Duodenal mucosa (tissue), 2 donors: ENCODE data around the gene OSBPL10.

Experiments
- H3K27ac ChIP-seq: one replicate; pipeline ENCODE4 v1.7.0; 2013; ENCODE audit warnings: low read depth, low read length
- H3K27me3 ChIP-seq, 2 donors: one replicate each; pipeline ENCODE4 v1.7.0; 2013; ENCODE audit warnings: low read length in 2 of 2, control low read depth in 1 of 2; ENCODE audit not compliant: insufficient read depth in 2 of 2, control insufficient read depth in 1 of 2
- H3K36me3 ChIP-seq, 2 donors: one replicate each; pipeline ENCODE4 v1.7.0; 2013; ENCODE audit warnings: low read length in 2 of 2, control low read depth in 1 of 2; ENCODE audit not compliant: insufficient read depth in 2 of 2, control insufficient read depth in 1 of 2
- H3K4me1 ChIP-seq, 2 donors: one replicate each; pipeline ENCODE4 v1.7.0; 2013; ENCODE audit warnings: low read length in 2 of 2, control low read depth in 1 of 2; ENCODE audit not compliant: insufficient read depth in 2 of 2, control insufficient read depth in 1 of 2
- H3K4me3 ChIP-seq, 2 donors: one replicate each; pipeline ENCODE4 v1.7.0; 2013; ENCODE audit warnings: low read length in 2 of 2, low read depth in 1 of 2
- H3K9ac ChIP-seq, 2 donors: one replicate each; pipeline ENCODE4 v1.7.0; 2013; ENCODE audit warnings: low read length in 2 of 2, low read depth in 1 of 2
- H3K9me3 ChIP-seq, 2 donors: one replicate each; pipeline ENCODE4 v1.7.0; 2013; ENCODE audit warnings: low read length in 2 of 2, control low read depth in 1 of 2; ENCODE audit not compliant: control insufficient read depth in 1 of 2

Gene OSBPL10

GRCh38 chr3:31775383-31775782, 205.7 kb downstream of the OSBPL10 start:
- Histone ChIP-seq H3K4me3 (no peak overlapping the region), H3K27ac (no peak overlapping the region), H3K9me3 (peaks cover 3 to 5% of the 10 kb centered on the region in 2 donors), H3K27me3 (no peaks in the 10 kb centered on the region), H3K4me1 (no peaks in the 10 kb centered on the region), H3K9ac (no peak overlapping the region), H3K36me3 (no peaks in the 10 kb centered on the region)

GRCh38 chr3:31772758-31773473, 208.1 kb downstream of the OSBPL10 start:
- Histone ChIP-seq H3K27ac (no peak overlapping the region), H3K4me3 (no peak overlapping the region), H3K27me3 (no peaks in the 10 kb centered on the region), H3K9ac (no peak overlapping the region), H3K4me1 (no peaks in the 10 kb centered on the region), H3K36me3 (no peaks in the 10 kb centered on the region), H3K9me3 (no peaks in the 10 kb centered on the region)

- H3K27me3 ChIP-seq, result no peaks in the 10 kb centered on the region
- no peaks in the 10 kb centered on the region for H3K36me3 ChIP-seq
- no peak overlapping the region for H3K27ac ChIP-seq
- no peaks in the 10 kb centered on the region for H3K4me1 ChIP-seq
- H3K9ac ChIP-seq, result no peak overlapping the region
- H3K4me3 ChIP-seq, result no peak overlapping the region
- no peaks in the 10 kb centered on the region for H3K9me3 ChIP-seq
These were observed 208.8 kb downstream of the OSBPL10 start for GRCh38 chr3:31772272-31772671.

- Histone ChIP-seq H3K4me3 (no peak overlapping the region), H3K27ac (no peak overlapping the region), H3K4me1 (no peaks in the 10 kb centered on the region), H3K27me3 (no peaks in the 10 kb centered on the region), H3K9me3 (no peaks in the 10 kb centered on the region), H3K36me3 (no peaks in the 10 kb centered on the region), H3K9ac (no peak overlapping the region)
These were observed 210.2 kb downstream of the OSBPL10 start for GRCh38 chr3:31770822-31771326.

- no peaks in the 10 kb centered on the region for H3K9me3 ChIP-seq
- H3K4me3 ChIP-seq, result no peak overlapping the region
- no peaks in the 10 kb centered on the region for H3K4me1 ChIP-seq
- no peak overlapping the region for H3K27ac ChIP-seq
- H3K36me3 ChIP-seq, result no peaks in the 10 kb centered on the region
- no peak overlapping the region for H3K9ac ChIP-seq
- H3K27me3 ChIP-seq, result no peaks in the 10 kb centered on the region
These were observed 212.5 kb downstream of the OSBPL10 start for GRCh38 chr3:31768479-31769125.

GRCh38 chr3:31767920-31768319, 213.1 kb downstream of the OSBPL10 start:
- Histone ChIP-seq H3K27me3 (no peaks in the 10 kb centered on the region), H3K27ac (no peak overlapping the region), H3K9me3 (no peaks in the 10 kb centered on the region), H3K4me3 (no peak overlapping the region), H3K9ac (no peak overlapping the region), H3K4me1 (no peaks in the 10 kb centered on the region), H3K36me3 (no peaks in the 10 kb centered on the region)

- H3K4me3 ChIP-seq, result no peak overlapping the region
- no peaks in the 10 kb centered on the region for H3K4me1 ChIP-seq
These were observed 214.4 kb downstream of the OSBPL10 start for GRCh38 chr3:31766669-31767068.

GRCh38 chr3:31765871-31766270, 215.2 kb downstream of the OSBPL10 start:
- no peaks in the 10 kb centered on the region for H3K27me3 ChIP-seq
- no peak overlapping the region for H3K27ac ChIP-seq
- no peak overlapping the region for H3K4me3 ChIP-seq
- no peaks in the 10 kb centered on the region for H3K9me3 ChIP-seq
- no peaks in the 10 kb centered on the region for H3K36me3 ChIP-seq
- H3K4me1 ChIP-seq, result no peaks in the 10 kb centered on the region
- H3K9ac ChIP-seq, result no peak overlapping the region

More at GRCh38 chr3:31766669-31767068, 214.4 kb downstream of the OSBPL10 start:
- Histone ChIP-seq H3K27ac (no peak overlapping the region), H3K9me3 (no peaks in the 10 kb centered on the region), H3K36me3 (no peaks in the 10 kb centered on the region), H3K9ac (no peak overlapping the region), H3K27me3 (no peaks in the 10 kb centered on the region)

- H3K27ac ChIP-seq, result no peak overlapping the region
- no peaks in the 10 kb centered on the region for H3K9me3 ChIP-seq
- no peaks in the 10 kb centered on the region for H3K36me3 ChIP-seq
- H3K27me3 ChIP-seq, result no peaks in the 10 kb centered on the region
- H3K4me3 ChIP-seq, result no peak overlapping the region
- no peak overlapping the region for H3K9ac ChIP-seq
- no peaks in the 10 kb centered on the region for H3K4me1 ChIP-seq
These were observed 217.3 kb downstream of the OSBPL10 start for GRCh38 chr3:31763731-31764130.

- Histone ChIP-seq H3K27ac (no peak overlapping the region), H3K9me3 (no peaks in the 10 kb centered on the region), H3K4me3 (no peak overlapping the region), H3K4me1 (no peaks in the 10 kb centered on the region), H3K27me3 (no peaks in the 10 kb centered on the region), H3K9ac (no peak overlapping the region), H3K36me3 (no peaks in the 10 kb centered on the region)
These were observed 218.1 kb downstream of the OSBPL10 start for GRCh38 chr3:31762888-31763351.
